AG10803 (cell line): ENCODE results near the gene NEK1.

ENCODE experiments used
- DNase-seq: peaks from one replicate; pipeline ENCODE4 v3.0.0; 2010; ENCODE audit warnings: low read depth
- H3K4me3 ChIP-seq: 2 replicates; pipeline ENCODE4 v1.5.1; 2011; ENCODE audit warnings: mild to moderate bottlenecking, low read length, control low read depth
- CTCF ChIP-seq: conservative IDR thresholded peaks from 2 replicates; pipeline ENCODE4 v1.5.1; 2011; ENCODE audit warnings: mild to moderate bottlenecking, low read length, control low read depth, inconsistent platforms

NEK1 gene

GRCh38 chr4:169417629-169418282, 194.6 kb downstream of the NEK1 start:
- no peak for DNase-seq
- H3K4me3 ChIP-seq = no peak overlapping the region
- TF ChIP-seq CTCF = no peak

GRCh38 chr4:169416997-169417396, 195.4 kb downstream of the NEK1 start:
- DNase-seq = no peak
- no peak overlapping the region for H3K4me3 ChIP-seq
- no peak for TF ChIP-seq CTCF

- TF ChIP-seq CTCF = no peak
- H3K4me3 ChIP-seq = no peak overlapping the region
- no peak for DNase-seq
These were observed 195.9 kb downstream of the NEK1 start for GRCh38 chr4:169416461-169416860.

GRCh38 chr4:169414913-169415312, 197.5 kb downstream of the NEK1 start:
- no peak for DNase-seq
- no peak overlapping the region for H3K4me3 ChIP-seq
- TF ChIP-seq CTCF = no peak

- no peak for TF ChIP-seq CTCF
- H3K4me3 ChIP-seq = no peak overlapping the region
- DNase-seq = no peak
These were observed 200.3 kb downstream of the NEK1 start for GRCh38 chr4:169412046-169412445.

- no peak for TF ChIP-seq CTCF
- H3K4me3 ChIP-seq = no peak overlapping the region
- peak; percentile 82 for DNase-seq
These were observed 201.3 kb downstream of the NEK1 start for GRCh38 chr4:169410839-169411770.
